Liver (tissue), 9 donors: ENCODE data around the gene GALNT17. TPM values are rescaled to one million over a fixed set of nuclear protein-coding genes. Genes with fewer than 3 reads are reported as not detected.

ENCODE experiments used
- DNase-seq: peaks from one replicate; pipeline ENCODE4 v3.0.0-alpha.2; 2017; ENCODE audit warnings: low spot score
- H3K27ac ChIP-seq, 2 donors: one replicate each; pipeline ENCODE4 v1.7.0; 2013; ENCODE audit warnings: inconsistent platforms in 2 of 2, low read length in 2 of 2, control low read depth in 1 of 2, low read depth in 1 of 2, mild to moderate bottlenecking in 1 of 2
- H3K27me3 ChIP-seq, 4 donors: one replicate each; pipeline versions ENCODE4 v1.6.1 to v1.7.0; 2013; ENCODE audit warnings: low read length in 3 of 4, inconsistent platforms in 1 of 4, mild to moderate bottlenecking in 1 of 4, moderate library complexity in 1 of 4; ENCODE audit not compliant: control insufficient read depth in 4 of 4, insufficient read depth in 4 of 4
- H3K36me3 ChIP-seq, 4 donors: one replicate each; pipeline versions ENCODE4 v1.6.1 to v1.7.0; 2013; ENCODE audit warnings: low read length in 3 of 4, mild to moderate bottlenecking in 3 of 4, low read depth in 1 of 4, moderate library complexity in 1 of 4; ENCODE audit not compliant: control insufficient read depth in 4 of 4, insufficient read depth in 3 of 4
- H3K4me1 ChIP-seq, 4 donors: one replicate each; pipeline versions ENCODE4 v1.6.1 to v1.7.0; 2013; ENCODE audit warnings: low read length in 3 of 4, mild to moderate bottlenecking in 3 of 4, moderate library complexity in 1 of 4; ENCODE audit not compliant: control insufficient read depth in 4 of 4, insufficient read depth in 4 of 4
- H3K4me3 ChIP-seq, 3 donors: one replicate each; pipeline versions ENCODE4 v1.6.1 to v1.7.0; 2013; ENCODE audit warnings: low read length in 3 of 3, control low read depth in 1 of 3, low read depth in 1 of 3, mild to moderate bottlenecking in 1 of 3
- H3K9ac ChIP-seq, 2 donors: one replicate each; pipeline ENCODE4 v1.7.0; 2013; ENCODE audit warnings: low read length in 2 of 2, mild to moderate bottlenecking in 2 of 2, moderate library complexity in 2 of 2, control low read depth in 1 of 2, low read depth in 1 of 2
- H3K9me3 ChIP-seq, 4 donors: one replicate each; pipeline versions ENCODE4 v1.6.1 to v1.7.0; 2013; ENCODE audit warnings: low read length in 3 of 4; ENCODE audit not compliant: control insufficient read depth in 4 of 4
- CTCF ChIP-seq: fragments of 150-350 bp; IDR thresholded peaks from 2 replicates; pipeline ENCODE4 v1.5.1; 2017; ENCODE audit warnings: improper control_type of control experiment, low read depth, low read length; ENCODE audit not compliant: missing input control
- EGR1 ChIP-seq, 2 donors: IDR thresholded peaks; 2 replicates each; pipeline ENCODE4 v1.6.1; 2016 to 2018; ENCODE audit warnings: antibody characterized with exemption in 2 of 2, low read depth in 2 of 2
- FOXA1 ChIP-seq: IDR thresholded peaks from 2 replicates; pipeline ENCODE4 v1.6.1; 2016; ENCODE audit warnings: antibody characterized with exemption
- FOXA2 ChIP-seq: IDR thresholded peaks from 2 replicates; pipeline ENCODE4 v1.6.1; 2016; ENCODE audit warnings: antibody characterized with exemption
- GABPA ChIP-seq, 2 donors: IDR thresholded peaks in 1 of 2; conservative IDR thresholded peaks in 1 of 2; 2 replicates each; pipeline ENCODE4 v1.6.1; 2016; ENCODE audit warnings: antibody characterized with exemption in 2 of 2, mild to moderate bottlenecking in 1 of 2, moderate library complexity in 1 of 2
- HNF4G ChIP-seq: IDR thresholded peaks from 2 replicates; pipeline ENCODE4 v1.6.1; 2016; ENCODE audit warnings: antibody characterized with exemption
- NR2F2 ChIP-seq: IDR thresholded peaks from 2 replicates; pipeline ENCODE4 v1.6.1; 2016; ENCODE audit warnings: antibody characterized with exemption
- RAD21 ChIP-seq, 2 donors: IDR thresholded peaks; 2 replicates each; pipeline ENCODE4 v1.6.1; 2016; ENCODE audit warnings: antibody characterized with exemption in 2 of 2, mild to moderate bottlenecking in 2 of 2
- RXRA ChIP-seq, 2 donors: IDR thresholded peaks; 2 replicates each; pipeline ENCODE4 v1.6.1; 2017 to 2018; ENCODE audit warnings: antibody characterized with exemption in 2 of 2, mild to moderate bottlenecking in 1 of 2
- SP1 ChIP-seq: IDR thresholded peaks from 2 replicates; pipeline ENCODE4 v1.6.1; 2018; ENCODE audit warnings: antibody characterized with exemption, mild to moderate bottlenecking
- TAF1 ChIP-seq: conservative IDR thresholded peaks from 2 replicates; pipeline ENCODE4 v1.6.1; 2016; ENCODE audit warnings: antibody characterized with exemption, mild to moderate bottlenecking
- YY1 ChIP-seq: IDR thresholded peaks from 2 replicates; pipeline ENCODE4 v1.6.1; 2016; ENCODE audit warnings: antibody characterized with exemption, mild to moderate bottlenecking
- WGBS: extraction: QIAGEN DNeasy Blood & Tissue Kit; methylation state at CpG from one replicate; pipeline ENCODE4 v1.1.7; 2013; 5-methylcytosine and 5-hydroxymethylcytosine counted together
- polyA plus RNA-seq, 2 donors: library from polyadenylated mRNA; stranded (reverse) in 1 of 2; unstranded in 1 of 2; fragments of 200-250 nt in 1 of 2; fragments of >200 nt in 1 of 2; fragmentation: Nextera tagmentation in 1 of 2; extraction: Ambion mirVana in 1 of 2; gene quantifications; one replicate each; pipeline versions ENCODE4 v1.2.1 to v1.2.3, GENCODE V29; 2013 to 2015
- total RNA-seq, 2 donors: library from RNA; depleted of rRNA; stranded (reverse); fragments of >200 nt; gene quantifications; one replicate each; pipeline ENCODE4 v1.2.3, GENCODE V29; 2014
- TF ChIP-seq, protein P1 (sequence below): IDR thresholded peaks from 2 replicates; pipeline ENCODE4 v1.6.1; 2016; ENCODE audit warnings: antibody characterized with exemption, mild to moderate bottlenecking
- TF ChIP-seq, protein P2 (sequence below): IDR thresholded peaks from 2 replicates; pipeline ENCODE4 v1.6.1; 2016; ENCODE audit warnings: antibody characterized with exemption
- TF ChIP-seq, protein P3 (sequence below): IDR thresholded peaks from 2 replicates; pipeline ENCODE4 v1.6.1; 2016; ENCODE audit warnings: antibody characterized with exemption
- donor health status: healthy.
- donor health status: healthy.
- donor health status: healthy.
- donor health status: healthy.
- donor health status: healthy.

GALNT17 gene
- total and polyA plus RNA-seq, 4 donors: 0.10 to 0.42 (median 0.37) TPM; not detected in 1

GRCh38 chr7:71459132-71459531 lies 327.2 kb downstream of the GALNT17 start (continued):
- TF ChIP-seq, protein P1, sequence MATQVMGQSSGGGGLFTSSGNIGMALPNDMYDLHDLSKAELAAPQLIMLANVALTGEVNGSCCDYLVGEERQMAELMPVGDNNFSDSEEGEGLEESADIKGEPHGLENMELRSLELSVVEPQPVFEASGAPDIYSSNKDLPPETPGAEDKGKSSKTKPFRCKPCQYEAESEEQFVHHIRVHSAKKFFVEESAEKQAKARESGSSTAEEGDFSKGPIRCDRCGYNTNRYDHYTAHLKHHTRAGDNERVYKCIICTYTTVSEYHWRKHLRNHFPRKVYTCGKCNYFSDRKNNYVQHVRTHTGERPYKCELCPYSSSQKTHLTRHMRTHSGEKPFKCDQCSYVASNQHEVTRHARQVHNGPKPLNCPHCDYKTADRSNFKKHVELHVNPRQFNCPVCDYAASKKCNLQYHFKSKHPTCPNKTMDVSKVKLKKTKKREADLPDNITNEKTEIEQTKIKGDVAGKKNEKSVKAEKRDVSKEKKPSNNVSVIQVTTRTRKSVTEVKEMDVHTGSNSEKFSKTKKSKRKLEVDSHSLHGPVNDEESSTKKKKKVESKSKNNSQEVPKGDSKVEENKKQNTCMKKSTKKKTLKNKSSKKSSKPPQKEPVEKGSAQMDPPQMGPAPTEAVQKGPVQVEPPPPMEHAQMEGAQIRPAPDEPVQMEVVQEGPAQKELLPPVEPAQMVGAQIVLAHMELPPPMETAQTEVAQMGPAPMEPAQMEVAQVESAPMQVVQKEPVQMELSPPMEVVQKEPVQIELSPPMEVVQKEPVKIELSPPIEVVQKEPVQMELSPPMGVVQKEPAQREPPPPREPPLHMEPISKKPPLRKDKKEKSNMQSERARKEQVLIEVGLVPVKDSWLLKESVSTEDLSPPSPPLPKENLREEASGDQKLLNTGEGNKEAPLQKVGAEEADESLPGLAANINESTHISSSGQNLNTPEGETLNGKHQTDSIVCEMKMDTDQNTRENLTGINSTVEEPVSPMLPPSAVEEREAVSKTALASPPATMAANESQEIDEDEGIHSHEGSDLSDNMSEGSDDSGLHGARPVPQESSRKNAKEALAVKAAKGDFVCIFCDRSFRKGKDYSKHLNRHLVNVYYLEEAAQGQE: no peak
- TF ChIP-seq SP1 (no peak), YY1 (no peak), GABPA (IDR thresholded peaks at IDR 0.05 in 1 of 2, conservative IDR thresholded peaks at IDR 0.05 in 1 of 2) (no peak), NR2F2 (no peak), FOXA2 (no peak), FOXA1 (no peak)
- TF ChIP-seq, protein P2, sequence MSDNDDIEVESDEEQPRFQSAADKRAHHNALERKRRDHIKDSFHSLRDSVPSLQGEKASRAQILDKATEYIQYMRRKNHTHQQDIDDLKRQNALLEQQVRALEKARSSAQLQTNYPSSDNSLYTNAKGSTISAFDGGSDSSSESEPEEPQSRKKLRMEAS: no peak

DNA sequence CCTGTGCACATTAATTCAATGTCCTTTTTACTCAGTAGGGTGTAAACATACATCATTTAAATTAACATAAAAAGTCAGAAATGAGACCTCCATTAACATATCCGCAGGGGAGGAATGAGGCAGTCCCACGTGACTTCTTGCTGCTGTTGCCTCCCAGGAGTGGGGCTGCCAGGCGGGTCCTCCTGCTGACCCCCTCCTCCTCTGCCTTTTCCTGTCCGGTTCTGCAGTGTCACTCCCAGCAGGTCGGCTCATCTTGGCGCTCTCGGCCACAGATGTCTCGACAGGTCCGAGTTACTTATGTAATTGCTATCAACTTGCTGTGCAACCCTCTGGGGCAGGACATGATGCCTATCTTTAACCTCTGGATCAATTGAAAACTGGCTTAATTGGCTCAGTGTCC lies 329.6 kb downstream of the GALNT17 start:
- no peak for TF ChIP-seq NR2F2
- TF ChIP-seq RXRA (IDR thresholded peaks at IDR 0.05): no peak
- TF ChIP-seq, protein P3, sequence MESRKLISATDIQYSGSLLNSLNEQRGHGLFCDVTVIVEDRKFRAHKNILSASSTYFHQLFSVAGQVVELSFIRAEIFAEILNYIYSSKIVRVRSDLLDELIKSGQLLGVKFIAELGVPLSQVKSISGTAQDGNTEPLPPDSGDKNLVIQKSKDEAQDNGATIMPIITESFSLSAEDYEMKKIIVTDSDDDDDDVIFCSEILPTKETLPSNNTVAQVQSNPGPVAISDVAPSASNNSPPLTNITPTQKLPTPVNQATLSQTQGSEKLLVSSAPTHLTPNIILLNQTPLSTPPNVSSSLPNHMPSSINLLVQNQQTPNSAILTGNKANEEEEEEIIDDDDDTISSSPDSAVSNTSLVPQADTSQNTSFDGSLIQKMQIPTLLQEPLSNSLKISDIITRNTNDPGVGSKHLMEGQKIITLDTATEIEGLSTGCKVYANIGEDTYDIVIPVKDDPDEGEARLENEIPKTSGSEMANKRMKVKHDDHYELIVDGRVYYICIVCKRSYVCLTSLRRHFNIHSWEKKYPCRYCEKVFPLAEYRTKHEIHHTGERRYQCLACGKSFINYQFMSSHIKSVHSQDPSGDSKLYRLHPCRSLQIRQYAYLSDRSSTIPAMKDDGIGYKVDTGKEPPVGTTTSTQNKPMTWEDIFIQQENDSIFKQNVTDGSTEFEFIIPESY: no peak
- TF ChIP-seq FOXA2: no peak
- TF ChIP-seq HNF4G: no peak
- TF ChIP-seq YY1: no peak
- TF ChIP-seq SP1: no peak
- TF ChIP-seq TAF1: no peak
- no peak for TF ChIP-seq FOXA1
- no peak for TF ChIP-seq CTCF
- no peak for TF ChIP-seq RAD21 (IDR thresholded peaks at IDR 0.05)
- TF ChIP-seq EGR1 (IDR thresholded peaks at IDR 0.05; ENCODE audit: low read depth in 2 of 2): no peak
- TF ChIP-seq, protein P2: no peak
- Histone ChIP-seq H3K4me1 (no peaks in the 10 kb centered on the region), H3K36me3 (no peaks in the 10 kb centered on the region), H3K27me3 (no peaks in the 10 kb centered on the region), H3K27ac (no peak overlapping the region), H3K9me3 (no peaks in the 10 kb centered on the region), H3K9ac (no peak overlapping the region), H3K4me3 (no peak overlapping the region)
- 58% methylated on average over 9 of the region's 9 CpGs for WGBS
- DNase-seq: no peak
